ENCODE measurements around the gene DCAF11. TPM values are rescaled to one million over a fixed set of nuclear protein-coding genes. Genes with fewer than 3 reads are reported as not detected.

DCAF11 gene
- total RNA-seq, 1 donor from 2014 or later, result 66.5 TPM

DNA sequence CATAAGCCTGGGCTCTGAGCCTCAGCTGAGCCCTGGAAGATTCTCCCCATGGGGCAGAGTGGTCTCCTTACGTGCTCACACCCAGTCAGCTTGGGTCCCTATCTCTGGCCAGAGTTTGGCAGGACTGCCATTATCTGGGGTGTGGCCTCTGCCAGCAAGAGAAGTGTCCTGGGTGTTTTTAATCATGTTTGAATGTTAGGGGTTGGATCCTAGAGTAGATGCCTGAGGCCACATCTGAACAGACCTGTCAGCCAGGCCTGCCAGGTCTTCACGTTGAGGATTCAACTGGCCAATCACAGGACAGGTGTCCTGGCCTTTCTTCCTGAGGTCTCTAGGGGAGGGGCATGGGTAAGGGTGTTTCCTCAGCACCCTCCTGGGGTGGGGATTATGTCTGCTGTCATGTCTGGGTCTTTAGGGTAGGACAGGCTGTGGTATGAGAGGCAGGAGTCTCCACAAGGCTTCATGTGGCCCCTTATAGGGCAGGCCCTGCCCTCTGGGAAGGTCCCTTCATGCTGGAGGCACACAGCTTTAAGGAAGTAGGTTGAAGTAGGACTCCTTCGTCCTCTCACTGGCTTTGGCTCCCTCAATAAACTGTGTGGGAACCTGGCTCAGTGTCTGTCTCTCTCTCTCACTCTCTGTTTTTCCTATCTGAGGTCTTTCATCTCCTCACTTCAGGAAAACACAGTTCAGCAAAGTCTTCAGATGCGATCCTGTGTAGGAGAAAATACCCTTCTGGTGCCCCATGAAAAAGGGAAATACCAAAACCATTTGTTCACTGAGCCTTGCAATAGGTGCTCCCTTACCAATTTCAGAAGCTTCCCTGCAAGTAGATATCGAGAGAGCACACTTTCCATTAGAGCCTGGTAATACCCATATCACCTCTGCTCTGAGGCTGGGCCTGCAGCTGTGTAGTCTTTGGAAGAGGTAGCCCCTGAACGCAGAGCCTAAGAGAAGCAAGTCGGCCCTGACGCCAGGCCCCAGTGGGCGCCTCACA is 9.1 kb downstream of the DCAF11 start:
- TF ChIP-seq, protein P1, sequence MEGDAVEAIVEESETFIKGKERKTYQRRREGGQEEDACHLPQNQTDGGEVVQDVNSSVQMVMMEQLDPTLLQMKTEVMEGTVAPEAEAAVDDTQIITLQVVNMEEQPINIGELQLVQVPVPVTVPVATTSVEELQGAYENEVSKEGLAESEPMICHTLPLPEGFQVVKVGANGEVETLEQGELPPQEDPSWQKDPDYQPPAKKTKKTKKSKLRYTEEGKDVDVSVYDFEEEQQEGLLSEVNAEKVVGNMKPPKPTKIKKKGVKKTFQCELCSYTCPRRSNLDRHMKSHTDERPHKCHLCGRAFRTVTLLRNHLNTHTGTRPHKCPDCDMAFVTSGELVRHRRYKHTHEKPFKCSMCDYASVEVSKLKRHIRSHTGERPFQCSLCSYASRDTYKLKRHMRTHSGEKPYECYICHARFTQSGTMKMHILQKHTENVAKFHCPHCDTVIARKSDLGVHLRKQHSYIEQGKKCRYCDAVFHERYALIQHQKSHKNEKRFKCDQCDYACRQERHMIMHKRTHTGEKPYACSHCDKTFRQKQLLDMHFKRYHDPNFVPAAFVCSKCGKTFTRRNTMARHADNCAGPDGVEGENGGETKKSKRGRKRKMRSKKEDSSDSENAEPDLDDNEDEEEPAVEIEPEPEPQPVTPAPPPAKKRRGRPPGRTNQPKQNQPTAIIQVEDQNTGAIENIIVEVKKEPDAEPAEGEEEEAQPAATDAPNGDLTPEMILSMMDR (IDR thresholded peaks at IDR 0.05), result no peak
- no peak for TF ChIP-seq EZH2phosphoT487 (IDR thresholded peaks at IDR 0.05)
- no peak for TF ChIP-seq EZH2 (IDR thresholded peaks at IDR 0.05)
- H3K79me2 ChIP-seq (ENCODE audit: low read depth), result no peaks in the 10 kb centered on the region
- H3K9ac ChIP-seq, result no peak overlapping the region
- H3K27ac ChIP-seq, result no peak overlapping the region
- H3K4me1 Mint-ChIP-seq, result no peaks in the 10 kb centered on the region
- H3K36me3 ChIP-seq, result no peaks in the 10 kb centered on the region
- no peak overlapping the region for H2AFZ ChIP-seq (replicated peaks)
- H4K20me1 ChIP-seq (ENCODE audit: low read depth), result no peaks in the 10 kb centered on the region
- H3K4me3 ChIP-seq, result no peak overlapping the region
- no peak overlapping the region for H3K4me2 ChIP-seq
- no peaks in the 10 kb centered on the region for H3K4me1 ChIP-seq
- no peak for DNase-seq (ENCODE audit: low spot score)
- H3K4me3 Mint-ChIP-seq, result no peak overlapping the region
- H3K27ac Mint-ChIP-seq, result peak overlapping the region; percentile 29
- no peaks in the 10 kb centered on the region for H3K27me3 ChIP-seq
- no peaks in the 10 kb centered on the region for H3F3A ChIP-seq (ENCODE audit: low read depth)
- peaks cover 9% of the 10 kb centered on the region for H3K36me3 Mint-ChIP-seq
- no peaks in the 10 kb centered on the region for H3K9me3 Mint-ChIP-seq
- H3K27me3 Mint-ChIP-seq (ENCODE audit: insufficient read depth, low read depth), result no peaks in the 10 kb centered on the region
- no peaks in the 10 kb centered on the region for H3K9me3 ChIP-seq (ENCODE audit: low read depth)

DNA sequence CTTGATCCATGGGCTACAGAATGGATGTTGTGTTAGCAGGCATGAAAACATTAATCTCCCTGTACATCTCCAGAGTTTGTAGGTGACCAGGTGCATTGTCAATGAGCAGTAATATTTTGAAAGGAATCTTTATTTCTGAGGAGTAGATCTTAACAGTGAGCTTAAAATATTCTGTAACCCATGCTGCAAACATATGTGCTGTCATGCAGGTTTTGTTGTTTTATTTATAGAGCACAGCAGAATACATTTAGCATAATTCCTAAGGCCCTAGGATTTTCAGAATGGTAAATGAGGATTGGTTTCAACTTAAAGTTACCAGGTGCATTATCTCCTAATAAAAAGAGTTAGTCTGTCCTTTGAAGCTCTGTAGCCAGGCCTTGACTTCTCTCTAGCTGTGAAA is 12.4 kb downstream of the DCAF11 start:
- Histone ChIP-seq H3K4me3 (no peak overlapping the region), H3K27me3 (no peaks in the 10 kb centered on the region), H3K9ac (no peak overlapping the region), H3K79me2 (ENCODE audit: low read depth) (no peaks in the 10 kb centered on the region), H3K4me1 (no peaks in the 10 kb centered on the region), H3K4me2 (no peak overlapping the region), H3K9me3 (ENCODE audit: low read depth) (no peaks in the 10 kb centered on the region), H2AFZ (replicated peaks) (no peak overlapping the region), H4K20me1 (ENCODE audit: low read depth) (no peaks in the 10 kb centered on the region), H3K36me3 (no peaks in the 10 kb centered on the region), H3K27ac (no peak overlapping the region), H3F3A (ENCODE audit: low read depth) (no peaks in the 10 kb centered on the region)
- no peak for DNase-seq (ENCODE audit: low spot score)
- Mint-ChIP-seq H3K4me1 (no peaks in the 10 kb centered on the region), H3K4me3 (no peak overlapping the region), H3K9me3 (no peaks in the 10 kb centered on the region), H3K27me3 (ENCODE audit: insufficient read depth, low read depth) (no peaks in the 10 kb centered on the region), H3K36me3 (no peaks in the 10 kb centered on the region), H3K27ac (no peak overlapping the region)
- TF ChIP-seq EZH2phosphoT487 (IDR thresholded peaks at IDR 0.05) (no peak), EZH2 (IDR thresholded peaks at IDR 0.05) (no peak)
- TF ChIP-seq, protein P1 (IDR thresholded peaks at IDR 0.05), result no peak

DNA sequence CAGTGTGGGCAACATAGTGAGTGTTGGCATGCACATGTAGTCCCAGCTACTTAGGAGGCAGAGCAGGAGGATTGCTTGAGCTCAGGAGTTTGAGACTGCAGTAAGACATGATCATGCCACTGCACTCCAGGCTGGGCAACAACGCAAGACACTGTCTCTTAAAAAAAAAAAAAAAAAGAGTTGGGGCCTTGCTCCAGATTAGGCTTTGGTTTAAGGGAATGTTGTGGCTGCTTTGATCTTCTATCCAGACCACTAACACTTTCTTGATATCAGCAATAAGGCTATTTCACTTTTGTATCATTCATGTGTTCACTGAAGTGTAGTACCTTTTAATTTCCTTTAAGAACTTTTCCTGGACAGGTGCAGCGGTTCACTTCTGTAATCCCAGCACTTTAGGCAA is 13.1 kb downstream of the DCAF11 start:
- Histone ChIP-seq H3K36me3 (no peaks in the 10 kb centered on the region), H3K4me2 (no peak overlapping the region), H4K20me1 (ENCODE audit: low read depth) (no peaks in the 10 kb centered on the region), H3K27ac (no peak overlapping the region), H3K4me1 (no peaks in the 10 kb centered on the region), H3K27me3 (no peaks in the 10 kb centered on the region), H3K4me3 (no peak overlapping the region), H3K9ac (no peak overlapping the region), H3K79me2 (ENCODE audit: low read depth) (no peaks in the 10 kb centered on the region), H3F3A (ENCODE audit: low read depth) (no peaks in the 10 kb centered on the region), H2AFZ (replicated peaks) (no peak overlapping the region), H3K9me3 (ENCODE audit: low read depth) (no peaks in the 10 kb centered on the region)
- H3K27ac Mint-ChIP-seq, result no peak overlapping the region
- peaks cover 4% of the 10 kb centered on the region for H3K27me3 Mint-ChIP-seq (ENCODE audit: insufficient read depth, low read depth)
- H3K9me3 Mint-ChIP-seq, result no peaks in the 10 kb centered on the region
- DNase-seq (ENCODE audit: low spot score), result no peak
- H3K4me3 Mint-ChIP-seq, result no peak overlapping the region
- TF ChIP-seq, protein P1 (IDR thresholded peaks at IDR 0.05), result no peak
- TF ChIP-seq EZH2 (IDR thresholded peaks at IDR 0.05) (no peak), EZH2phosphoT487 (IDR thresholded peaks at IDR 0.05) (no peak)
- no peaks in the 10 kb centered on the region for H3K36me3 Mint-ChIP-seq
- H3K4me1 Mint-ChIP-seq, result no peaks in the 10 kb centered on the region

All from neural progenitor cell (in vitro differentiated cells).